ENCODE results near the gene UFC1. TPM values are rescaled to one million over a fixed set of nuclear protein-coding genes. Genes with fewer than 3 reads are reported as not detected.
A peak's percentile ranks its signal among the peaks of the same experiment; 100 is the strongest.

UFC1 gene
- total and polyA plus RNA-seq, 7 donors = 56.6 to 141 (median 76.2) TPM

- peak within 1 kb of the TSS; percentile 71 for H3K4me3 ChIP-seq
- H3K27ac ChIP-seq = peak within 1 kb of the TSS; percentile 92
- peaks cover 9 to 31% of the 10 kb centered on the region in 2 donors for H3K36me3 ChIP-seq (ENCODE audit: insufficient read depth in 1 of 2, low read depth in 1 of 2)
- H3K4me1 ChIP-seq = peaks cover 52% of the 10 kb centered on the region
- no peaks in the 10 kb centered on the region for H3K27me3 ChIP-seq (ENCODE audit: insufficient read depth in 3 of 3, low read length in 2 of 3)
- ATAC-seq (peak; percentile 94 to 96 (median 95)), DNase-seq (peak; percentile 95 to 98)
- TF ChIP-seq CTCF (IDR thresholded peaks at IDR 0.05) = no peak
- intact Hi-C loops (cut with DNase I) = loop anchor here (1.0 to 5.0 kb wide), 3 partner anchors 22 to 85 kb away; partner anchors contain the start of genes B4GALT3 (in 1 of the 2) and USF1 (in 1 of the 2)
- 0% methylated on average over 43 to 68 of the region's 68 CpGs for WGBS, 3 donors
- no peaks in the 10 kb centered on the region for H3K9me3 ChIP-seq
Observed at GRCh38 chr1:161132410-161133219, 21.2 kb upstream of the UFC1 start, which contains the start of gene DEDD. DEDD (minus strand) TSS chr1:161132667; CDS start chr1:161124462, 8,205 bp downstream.

GRCh38 chr1:161133220-161133740 lies 20.5 kb upstream of the UFC1 start:
- intact Hi-C loops (cut with DNase I) = loop anchor here (2.0 to 5.0 kb wide), 2 partner anchors 22 to 86 kb away; partner anchors contain the start of gene USF1 (in 1 of the 2)
- Histone ChIP-seq H3K36me3 (ENCODE audit: insufficient read depth in 1 of 2, low read depth in 1 of 2) (peaks cover 7 to 24% of the 10 kb centered on the region in 2 donors), H3K27me3 (ENCODE audit: insufficient read depth in 3 of 3, low read length in 2 of 3) (no peaks in the 10 kb centered on the region), H3K4me1 (peaks cover 52% of the 10 kb centered on the region), H3K9me3 (no peaks in the 10 kb centered on the region), H3K27ac (peak overlapping the region; percentile 92), H3K4me3 (peak overlapping the region; percentile 71)
- WGBS, 3 donors = 4 to 6% (median 5%) methylated on average over 11 of the region's 11 CpGs
- TF ChIP-seq CTCF (IDR thresholded peaks at IDR 0.05) = no peak
- DNase-seq (no peak), ATAC-seq (no peak)

GRCh38 chr1:161137881-161138280 lies 15.9 kb upstream of the UFC1 start:
- DNase-seq = no peak
- ATAC-seq = no peak
- intact Hi-C loops (cut with DNase I) = loop anchor here in 1 of 2 donors (5.0 kb wide), 2 partner anchors 66 to 141 kb away; no protein-coding TSS in a partner anchor

GRCh38 chr1:161138431-161138830 lies 15.3 kb upstream of the UFC1 start:
- no peak overlapping the region for H3K27ac ChIP-seq
- H3K4me1 ChIP-seq = peaks cover 23% of the 10 kb centered on the region
- 81 to 83% (median 83%) methylated on average over 1 of the region's 1 CpG for WGBS, 3 donors
- DNase-seq (no peak), ATAC-seq (no peak)
- intact Hi-C loops (cut with DNase I) = loop anchor here in 1 of 2 donors (5.0 kb wide), 2 partner anchors 66 to 141 kb away; no protein-coding TSS in a partner anchor
- no peaks in the 10 kb centered on the region for H3K27me3 ChIP-seq (ENCODE audit: insufficient read depth in 3 of 3, low read length in 2 of 3)
- no peaks in the 10 kb centered on the region for H3K9me3 ChIP-seq
- H3K36me3 ChIP-seq (ENCODE audit: insufficient read depth in 1 of 2, low read depth in 1 of 2) = no peaks in the 10 kb centered on the region
- H3K4me3 ChIP-seq = no peak overlapping the region
- no peak for TF ChIP-seq CTCF (IDR thresholded peaks at IDR 0.05)

More at GRCh38 chr1:161137881-161138280, 15.9 kb upstream of the UFC1 start:
- Histone ChIP-seq H3K9me3 (no peaks in the 10 kb centered on the region), H3K4me1 (peaks cover 23% of the 10 kb centered on the region), H3K4me3 (no peak overlapping the region), H3K36me3 (ENCODE audit: insufficient read depth in 1 of 2, low read depth in 1 of 2) (no peaks in the 10 kb centered on the region), H3K27ac (no peak overlapping the region), H3K27me3 (ENCODE audit: insufficient read depth in 3 of 3, low read length in 2 of 3) (no peaks in the 10 kb centered on the region)
- no peak for TF ChIP-seq CTCF (IDR thresholded peaks at IDR 0.05)
- 51 to 63% (median 51%) methylated on average over 3 of the region's 3 CpGs for WGBS, 3 donors
